ENCODE measurements around the gene HS3ST3B1. TPM values are rescaled to one million over a fixed set of nuclear protein-coding genes. Genes with fewer than 3 reads are reported as not detected.

The HS3ST3B1 gene
- total RNA-seq, 4 donors from 2014 or later = 1.5 to 5.3 (median 3.1) TPM; not detected in 1

DNA sequence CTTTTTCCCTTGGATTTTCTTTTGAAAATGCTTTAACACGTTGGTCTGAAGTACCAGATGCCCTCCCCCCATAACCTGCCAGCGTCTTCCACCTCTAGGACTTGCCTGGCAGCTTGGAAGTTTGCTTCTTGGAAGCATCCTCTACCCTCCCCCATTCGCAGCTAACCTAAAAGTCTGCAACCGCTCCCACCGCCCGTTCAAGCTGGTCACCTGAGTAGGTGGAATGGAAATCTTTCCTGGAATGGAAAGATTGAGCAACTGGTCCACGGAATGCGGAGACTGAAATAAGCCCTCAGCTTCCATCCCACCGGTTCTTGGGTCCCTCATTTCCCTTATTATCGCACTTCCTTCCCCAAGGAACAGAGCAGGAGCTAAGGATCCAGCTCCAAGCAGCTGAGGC is 31.4 kb downstream of the HS3ST3B1 start:
- no peak for DNase-seq
- Histone ChIP-seq H3K4me3 (no peak overlapping the region), H3K36me3 (no peaks in the 10 kb centered on the region), H3K27ac (no peak overlapping the region), H3K9me3 (no peaks in the 10 kb centered on the region), H3K4me1 (no peaks in the 10 kb centered on the region), H3K27me3 (no peaks in the 10 kb centered on the region)
- TF ChIP-seq POLR2A (IDR thresholded peaks at IDR 0.05) = no peak
- TF ChIP-seq, protein P1, sequence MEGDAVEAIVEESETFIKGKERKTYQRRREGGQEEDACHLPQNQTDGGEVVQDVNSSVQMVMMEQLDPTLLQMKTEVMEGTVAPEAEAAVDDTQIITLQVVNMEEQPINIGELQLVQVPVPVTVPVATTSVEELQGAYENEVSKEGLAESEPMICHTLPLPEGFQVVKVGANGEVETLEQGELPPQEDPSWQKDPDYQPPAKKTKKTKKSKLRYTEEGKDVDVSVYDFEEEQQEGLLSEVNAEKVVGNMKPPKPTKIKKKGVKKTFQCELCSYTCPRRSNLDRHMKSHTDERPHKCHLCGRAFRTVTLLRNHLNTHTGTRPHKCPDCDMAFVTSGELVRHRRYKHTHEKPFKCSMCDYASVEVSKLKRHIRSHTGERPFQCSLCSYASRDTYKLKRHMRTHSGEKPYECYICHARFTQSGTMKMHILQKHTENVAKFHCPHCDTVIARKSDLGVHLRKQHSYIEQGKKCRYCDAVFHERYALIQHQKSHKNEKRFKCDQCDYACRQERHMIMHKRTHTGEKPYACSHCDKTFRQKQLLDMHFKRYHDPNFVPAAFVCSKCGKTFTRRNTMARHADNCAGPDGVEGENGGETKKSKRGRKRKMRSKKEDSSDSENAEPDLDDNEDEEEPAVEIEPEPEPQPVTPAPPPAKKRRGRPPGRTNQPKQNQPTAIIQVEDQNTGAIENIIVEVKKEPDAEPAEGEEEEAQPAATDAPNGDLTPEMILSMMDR (IDR thresholded peaks at IDR 0.05) = no peak
- intact Hi-C loops (cut with DNase I; ENCODE audit: low total_unique reads) = no loop called here

DNA sequence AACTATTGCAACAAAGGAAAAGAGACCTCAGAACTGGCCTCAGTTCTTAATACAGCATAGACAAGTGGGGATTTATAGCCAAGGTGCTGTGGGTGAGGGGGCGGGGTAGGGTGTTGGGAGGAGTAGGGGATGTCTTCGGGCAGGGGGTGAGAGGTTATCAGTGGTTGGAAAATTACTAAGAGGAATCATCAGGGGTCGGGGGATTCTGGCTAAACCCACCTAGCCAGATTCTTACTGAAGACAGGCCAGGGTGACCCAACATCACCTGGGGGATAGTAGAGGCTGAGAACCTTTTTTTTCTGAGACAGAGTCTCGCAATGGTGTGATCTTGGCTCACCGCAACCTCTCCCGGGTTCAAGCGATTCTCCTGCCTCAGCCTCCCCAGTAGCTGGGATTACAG is 32.6 kb downstream of the HS3ST3B1 start:
- Histone ChIP-seq H3K27ac (no peak overlapping the region), H3K36me3 (no peaks in the 10 kb centered on the region), H3K4me1 (no peaks in the 10 kb centered on the region), H3K27me3 (no peaks in the 10 kb centered on the region), H3K9me3 (no peaks in the 10 kb centered on the region), H3K4me3 (no peak overlapping the region)
- DNase-seq = no peak
- no peak for TF ChIP-seq POLR2A (IDR thresholded peaks at IDR 0.05)
- TF ChIP-seq, protein P1 (IDR thresholded peaks at IDR 0.05) = no peak
- intact Hi-C loops (cut with DNase I; ENCODE audit: low total_unique reads) = no loop called here

DNA sequence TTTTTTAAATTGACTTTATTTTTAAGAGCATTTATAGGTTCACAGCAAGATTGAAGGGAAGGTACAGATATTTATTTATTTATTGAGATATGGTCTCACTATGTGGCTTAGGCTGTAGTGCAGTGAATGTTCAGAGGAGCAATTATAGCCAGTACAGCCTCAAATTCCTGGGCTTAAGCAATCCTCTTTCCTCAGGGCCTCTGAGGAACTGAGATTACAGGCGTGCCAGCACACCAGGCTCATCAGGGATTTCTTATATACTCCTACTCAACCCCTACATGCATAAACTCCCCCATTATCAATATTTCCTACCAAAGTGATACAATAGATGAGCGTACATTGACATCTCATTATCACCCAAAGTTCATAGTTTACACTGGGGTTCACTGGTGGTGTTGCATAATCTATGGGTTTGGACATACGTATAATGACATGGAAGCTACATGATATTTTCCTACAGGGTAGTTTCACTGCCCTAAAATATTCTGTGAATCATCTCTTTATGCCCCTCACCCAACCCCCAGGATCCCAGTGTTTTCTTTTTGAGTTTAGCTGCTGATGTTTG is 33.5 kb downstream of the HS3ST3B1 start:
- Histone ChIP-seq H3K4me3 (no peak overlapping the region), H3K27me3 (no peaks in the 10 kb centered on the region), H3K36me3 (no peaks in the 10 kb centered on the region), H3K27ac (no peak overlapping the region), H3K9me3 (no peaks in the 10 kb centered on the region), H3K4me1 (no peaks in the 10 kb centered on the region)
- intact Hi-C loops (cut with DNase I; ENCODE audit: low total_unique reads) = no loop called here
- DNase-seq = no peak
- no peak for TF ChIP-seq POLR2A (IDR thresholded peaks at IDR 0.05)
- TF ChIP-seq, protein P1 (IDR thresholded peaks at IDR 0.05) = no peak

DNA sequence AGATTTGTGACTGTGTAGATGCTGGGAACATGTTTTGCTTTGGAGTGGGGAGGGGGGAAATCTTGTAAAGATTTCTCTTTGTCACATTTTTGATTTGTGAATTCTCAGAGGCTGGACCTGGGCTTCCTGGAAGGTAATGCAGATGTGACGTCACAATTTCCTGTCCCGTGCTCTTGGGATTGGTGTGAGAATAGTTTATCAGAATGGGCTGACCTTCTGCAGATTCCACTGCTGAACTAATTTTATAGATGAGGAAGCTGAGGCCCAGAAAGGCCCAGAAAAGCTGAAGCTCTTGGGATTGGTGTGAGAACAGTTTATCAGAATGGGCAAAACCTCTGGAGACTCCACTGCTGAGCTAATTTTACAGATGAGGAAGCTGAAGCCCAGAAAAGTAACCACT is 34.0 kb downstream of the HS3ST3B1 start:
- no peaks in the 10 kb centered on the region for H3K9me3 ChIP-seq
- no peaks in the 10 kb centered on the region for H3K36me3 ChIP-seq
- no peak overlapping the region for H3K4me3 ChIP-seq
- H3K27me3 ChIP-seq = no peaks in the 10 kb centered on the region
- no peak for DNase-seq
- TF ChIP-seq, protein P1 (IDR thresholded peaks at IDR 0.05) = no peak
- no peak for TF ChIP-seq POLR2A (IDR thresholded peaks at IDR 0.05)
- intact Hi-C loops (cut with DNase I; ENCODE audit: low total_unique reads) = no loop called here
- no peaks in the 10 kb centered on the region for H3K4me1 ChIP-seq
- no peak overlapping the region for H3K27ac ChIP-seq

DNA sequence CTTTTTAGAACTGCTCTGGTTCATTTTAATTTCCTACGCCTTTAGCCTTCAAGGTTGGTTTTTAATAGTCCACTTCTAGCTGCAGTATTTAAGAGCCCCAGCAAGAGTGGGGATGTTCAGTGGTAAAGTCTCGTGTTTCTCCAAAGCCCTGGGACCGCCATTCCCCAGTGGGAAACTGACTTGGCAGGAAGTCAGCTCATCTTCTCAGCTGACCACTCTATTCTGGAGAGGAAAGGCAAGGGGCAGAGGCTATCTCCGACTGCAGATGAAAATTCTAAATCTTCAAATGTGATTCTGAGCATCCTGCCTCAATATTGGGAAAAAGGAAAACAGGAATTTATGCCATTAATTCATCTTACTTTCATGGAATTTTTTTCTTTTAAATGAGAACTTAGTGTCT is 35.5 kb downstream of the HS3ST3B1 start:
- Histone ChIP-seq H3K27me3 (no peaks in the 10 kb centered on the region), H3K36me3 (no peaks in the 10 kb centered on the region), H3K4me1 (no peaks in the 10 kb centered on the region), H3K4me3 (no peak overlapping the region), H3K27ac (no peak overlapping the region), H3K9me3 (no peaks in the 10 kb centered on the region)
- no peak for DNase-seq
- intact Hi-C loops (cut with DNase I; ENCODE audit: low total_unique reads) = no loop called here
- TF ChIP-seq, protein P1 (IDR thresholded peaks at IDR 0.05) = no peak
- no peak for TF ChIP-seq POLR2A (IDR thresholded peaks at IDR 0.05)
